HG03097 (cell line): Measurements from ENCODE around the gene ROPN1B.

Experiments used
- ATAC-seq: cut with Tn5 transposase; IDR thresholded peaks from one replicate; pipeline ENCODE4 v1.9.1; 2021; ENCODE audit not compliant: unreplicated experiment, low FRiP score

ROPN1B gene

GRCh38 chr3:126003447-126004190 lies 34.6 kb downstream of the ROPN1B start:
- no peak for ATAC-seq

GRCh38 chr3:126004217-126004616 lies 35.2 kb downstream of the ROPN1B start:
- no peak for ATAC-seq

- no peak for ATAC-seq
Measured at GRCh38 chr3:126004692-126005091, 35.7 kb downstream of the ROPN1B start.

GRCh38 chr3:126005951-126006350 lies 37.0 kb downstream of the ROPN1B start:
- ATAC-seq: no peak

GRCh38 chr3:126008219-126008618 lies 39.2 kb downstream of the ROPN1B start:
- ATAC-seq: no peak

- ATAC-seq: no peak
Measured at GRCh38 chr3:126009181-126009580, 40.2 kb downstream of the ROPN1B start.

- no peak for ATAC-seq
Measured at GRCh38 chr3:126013751-126014156, 44.8 kb downstream of the ROPN1B start.

GRCh38 chr3:126014252-126014651 lies 45.3 kb downstream of the ROPN1B start:
- no peak for ATAC-seq

GRCh38 chr3:126015075-126015474 lies 46.1 kb downstream of the ROPN1B start:
- no peak for ATAC-seq

- no peak for ATAC-seq
Measured at GRCh38 chr3:126016616-126017015, 47.6 kb downstream of the ROPN1B start.

GRCh38 chr3:126017362-126017761 lies 48.4 kb downstream of the ROPN1B start:
- ATAC-seq: no peak

- ATAC-seq: no peak
Measured at GRCh38 chr3:126018545-126018944, 49.6 kb downstream of the ROPN1B start.

GRCh38 chr3:126018995-126019394 lies 50.0 kb downstream of the ROPN1B start:
- ATAC-seq: no peak

- no peak for ATAC-seq
Measured at GRCh38 chr3:126019683-126020082, 50.7 kb downstream of the ROPN1B start.

- ATAC-seq: no peak
Measured at GRCh38 chr3:126021224-126021623, 52.2 kb downstream of the ROPN1B start.

GRCh38 chr3:126021702-126022101 lies 52.7 kb downstream of the ROPN1B start:
- ATAC-seq: no peak

GRCh38 chr3:126022741-126023359 lies 53.9 kb downstream of the ROPN1B start:
- ATAC-seq: no peak

- no peak for ATAC-seq
Measured at GRCh38 chr3:126023390-126023789, 54.4 kb downstream of the ROPN1B start.

GRCh38 chr3:126024049-126024854 lies 55.3 kb downstream of the ROPN1B start:
- ATAC-seq: no peak

GRCh38 chr3:126025116-126025729 lies 56.2 kb downstream of the ROPN1B start:
- no peak for ATAC-seq

GRCh38 chr3:126025862-126026261 lies 56.9 kb downstream of the ROPN1B start:
- no peak for ATAC-seq
